Parathyroid adenoma (tissue), 2 donors: ENCODE results near the gene DBN1.

Source experiments
- H2AFZ ChIP-seq: fragments of 300-600 bp; sonication (generic); one replicate; pipeline ENCODE4 v1.7.0; 2017; ENCODE audit warnings: antibody characterized with exemption, mild to moderate bottlenecking
- H3K27ac ChIP-seq: fragments of 300-600 bp; sonication (generic); one replicate; pipeline ENCODE4 v1.7.0; 2017
- H3K27me3 ChIP-seq: fragments of 300-600 bp; sonication (generic); one replicate; pipeline ENCODE4 v1.7.0; 2017; ENCODE audit warnings: low read length; ENCODE audit not compliant: control insufficient read depth, insufficient read depth
- H3K36me3 ChIP-seq: fragments of 300-600 bp; sonication (generic); one replicate; pipeline ENCODE4 v1.7.0; 2017; ENCODE audit warnings: low read length; ENCODE audit not compliant: control insufficient read depth, insufficient read depth
- H3K4me1 ChIP-seq: fragments of 300-600 bp; sonication (generic); one replicate; pipeline ENCODE4 v1.7.0; 2017; ENCODE audit warnings: control low read depth
- H3K4me2 ChIP-seq: fragments of 300-600 bp; sonication (generic); one replicate; pipeline ENCODE4 v1.7.0; 2017; ENCODE audit warnings: low read length
- H3K4me3 ChIP-seq: fragments of 300-600 bp; sonication (generic); one replicate; pipeline ENCODE4 v1.7.0; 2017; ENCODE audit warnings: low read depth, low read length
- H3K79me2 ChIP-seq: fragments of 300-600 bp; sonication (generic); one replicate; pipeline ENCODE4 v1.7.0; 2017; ENCODE audit warnings: control low read depth
- H3K9ac ChIP-seq: fragments of 300-600 bp; sonication (generic); one replicate; pipeline ENCODE4 v1.7.0; 2017; ENCODE audit warnings: mild to moderate bottlenecking
- H3K9me3 ChIP-seq: fragments of 300-600 bp; sonication (generic); one replicate; pipeline ENCODE4 v1.7.0; 2017; ENCODE audit warnings: low read length; ENCODE audit not compliant: control insufficient read depth
- TF ChIP-seq, protein P1 (sequence below): fragments of 300-600 bp; sonication (generic); IDR thresholded peaks from one replicate; pipeline ENCODE4 v1.7.0; 2017; ENCODE audit warnings: antibody characterized with exemption, mild to moderate bottlenecking
- donor health status: primary hyperparathyroidism.

The DBN1 gene

GRCh38 chr5:177429248-177430040 lies 44.0 kb downstream of the DBN1 start:
- H3K9ac ChIP-seq = no peak overlapping the region
- H3K79me2 ChIP-seq = no peaks in the 10 kb centered on the region
- no peak overlapping the region for H3K27ac ChIP-seq
- H3K27me3 ChIP-seq = no peaks in the 10 kb centered on the region
- TF ChIP-seq, protein P1, sequence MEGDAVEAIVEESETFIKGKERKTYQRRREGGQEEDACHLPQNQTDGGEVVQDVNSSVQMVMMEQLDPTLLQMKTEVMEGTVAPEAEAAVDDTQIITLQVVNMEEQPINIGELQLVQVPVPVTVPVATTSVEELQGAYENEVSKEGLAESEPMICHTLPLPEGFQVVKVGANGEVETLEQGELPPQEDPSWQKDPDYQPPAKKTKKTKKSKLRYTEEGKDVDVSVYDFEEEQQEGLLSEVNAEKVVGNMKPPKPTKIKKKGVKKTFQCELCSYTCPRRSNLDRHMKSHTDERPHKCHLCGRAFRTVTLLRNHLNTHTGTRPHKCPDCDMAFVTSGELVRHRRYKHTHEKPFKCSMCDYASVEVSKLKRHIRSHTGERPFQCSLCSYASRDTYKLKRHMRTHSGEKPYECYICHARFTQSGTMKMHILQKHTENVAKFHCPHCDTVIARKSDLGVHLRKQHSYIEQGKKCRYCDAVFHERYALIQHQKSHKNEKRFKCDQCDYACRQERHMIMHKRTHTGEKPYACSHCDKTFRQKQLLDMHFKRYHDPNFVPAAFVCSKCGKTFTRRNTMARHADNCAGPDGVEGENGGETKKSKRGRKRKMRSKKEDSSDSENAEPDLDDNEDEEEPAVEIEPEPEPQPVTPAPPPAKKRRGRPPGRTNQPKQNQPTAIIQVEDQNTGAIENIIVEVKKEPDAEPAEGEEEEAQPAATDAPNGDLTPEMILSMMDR = no peak
- H3K4me1 ChIP-seq = peaks cover 17% of the 10 kb centered on the region
- no peaks in the 10 kb centered on the region for H3K36me3 ChIP-seq
- H3K4me3 ChIP-seq = no peak overlapping the region
- H3K4me2 ChIP-seq = no peak overlapping the region
- H3K9me3 ChIP-seq = no peaks in the 10 kb centered on the region
- H2AFZ ChIP-seq = no peak overlapping the region

DNA sequence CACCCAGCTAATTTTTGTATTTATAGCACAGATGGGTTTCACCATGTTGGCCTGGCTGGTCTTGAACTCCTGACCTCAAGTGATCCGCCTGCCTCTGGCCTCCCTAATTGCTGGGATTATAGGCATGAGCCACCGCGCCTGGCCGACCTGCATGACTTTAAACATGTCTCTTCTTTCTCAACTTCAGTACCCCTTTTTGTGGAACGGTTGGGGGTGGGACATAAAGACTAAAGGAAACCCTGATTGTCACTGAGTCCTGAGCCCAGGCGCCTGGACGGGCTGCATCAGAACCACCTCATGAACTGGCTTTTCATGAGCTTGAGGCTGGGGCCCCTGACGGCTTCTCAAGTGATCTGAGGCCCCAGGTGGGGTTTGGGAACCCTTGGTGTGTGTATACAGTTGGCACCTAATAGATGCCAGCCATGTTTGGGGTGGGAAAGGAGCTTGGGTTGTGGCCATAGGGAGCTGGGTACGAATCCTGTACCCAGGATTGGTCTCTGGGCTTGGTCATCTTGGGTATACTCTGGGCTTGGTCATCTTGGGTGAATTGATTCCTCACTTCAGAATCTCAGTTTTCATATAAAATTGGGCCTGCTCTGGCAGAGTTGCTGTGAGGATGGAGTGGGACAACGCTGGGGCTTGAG lies 44.7 kb downstream of the DBN1 start:
- Histone ChIP-seq H3K9me3 (no peaks in the 10 kb centered on the region), H3K9ac (no peak overlapping the region), H3K4me3 (no peak overlapping the region), H3K27me3 (no peaks in the 10 kb centered on the region), H3K36me3 (no peaks in the 10 kb centered on the region), H2AFZ (no peak overlapping the region), H3K4me1 (peaks cover 17% of the 10 kb centered on the region), H3K79me2 (no peaks in the 10 kb centered on the region), H3K4me2 (no peak overlapping the region), H3K27ac (no peak overlapping the region)
- TF ChIP-seq, protein P1 = no peak

DNA sequence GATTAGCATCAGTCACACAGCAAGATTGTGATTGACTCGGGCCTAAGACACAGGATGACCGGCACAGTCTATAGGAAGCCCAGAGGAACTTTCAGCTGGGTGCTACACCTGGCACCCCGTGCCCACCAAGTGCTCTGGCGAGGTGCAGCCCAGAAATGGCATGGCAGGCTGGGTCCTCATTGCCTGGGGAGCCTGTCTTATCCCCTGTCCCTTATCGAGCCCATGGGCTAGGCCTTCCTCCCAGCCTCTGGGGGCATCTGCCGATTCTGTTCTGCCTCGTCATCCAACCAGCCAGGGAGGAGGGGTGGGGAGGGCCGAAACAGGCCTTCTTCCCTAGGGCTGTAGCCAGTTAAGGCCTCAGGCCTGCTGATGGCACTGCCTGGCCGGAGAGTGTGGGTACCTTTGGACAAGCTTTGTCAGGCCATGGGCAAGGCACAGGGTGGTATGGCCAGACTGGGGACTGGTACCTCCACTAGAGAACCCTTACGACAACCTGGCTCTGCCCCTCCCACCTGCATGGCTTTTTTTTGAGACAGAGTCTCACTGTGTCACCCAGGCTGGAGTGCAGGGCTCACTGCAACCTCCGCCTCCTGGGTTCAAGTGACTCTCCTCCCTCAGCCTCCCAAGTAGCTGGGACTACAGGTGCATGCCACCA lies 45.4 kb downstream of the DBN1 start:
- no peaks in the 10 kb centered on the region for H3K27me3 ChIP-seq
- no peak overlapping the region for H3K4me2 ChIP-seq
- TF ChIP-seq, protein P1 = no peak
- H2AFZ ChIP-seq = no peak overlapping the region
- H3K27ac ChIP-seq = no peak overlapping the region
- peaks cover 17% of the 10 kb centered on the region for H3K4me1 ChIP-seq
- no peaks in the 10 kb centered on the region for H3K9me3 ChIP-seq
- no peaks in the 10 kb centered on the region for H3K79me2 ChIP-seq
- no peak overlapping the region for H3K9ac ChIP-seq
- H3K36me3 ChIP-seq = no peaks in the 10 kb centered on the region
- peak overlapping the region; percentile 67 for H3K4me3 ChIP-seq

DNA sequence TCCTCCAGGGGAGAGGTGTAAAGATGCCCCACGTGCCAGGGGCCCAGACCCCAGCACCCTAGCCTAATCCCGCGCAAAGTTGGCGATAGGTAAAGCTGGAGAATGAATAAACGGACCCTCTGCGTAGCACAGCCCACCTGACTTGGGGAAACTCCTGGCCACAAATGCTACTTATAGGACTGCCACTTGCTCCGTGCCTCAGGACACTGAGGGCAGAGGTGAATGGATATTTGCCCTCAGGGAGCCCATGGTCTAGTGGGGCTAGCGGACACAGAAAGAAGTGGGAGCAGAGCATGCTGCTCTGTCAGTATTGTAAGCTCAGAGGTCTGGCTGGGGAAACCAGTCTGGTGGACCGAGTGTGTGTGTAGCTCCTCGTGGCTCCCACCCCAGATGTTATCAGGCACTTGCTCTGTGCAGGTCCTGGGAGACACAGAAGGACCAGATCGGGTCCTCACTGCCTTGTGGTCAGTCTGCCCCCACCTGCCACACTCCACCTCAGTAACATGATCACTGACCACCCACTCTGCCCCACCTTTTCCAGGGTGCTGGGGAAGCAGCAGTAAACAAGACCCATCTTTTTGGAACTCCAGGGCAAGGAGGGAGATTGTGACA lies 46.1 kb downstream of the DBN1 start:
- TF ChIP-seq, protein P1 = no peak
- Histone ChIP-seq H3K4me3 (peak overlapping the region; percentile 67), H2AFZ (peak overlapping the region; percentile 73), H3K27me3 (no peaks in the 10 kb centered on the region), H3K79me2 (no peaks in the 10 kb centered on the region), H3K9me3 (no peaks in the 10 kb centered on the region), H3K4me2 (peak overlapping the region; percentile 92), H3K36me3 (no peaks in the 10 kb centered on the region), H3K27ac (no peak overlapping the region), H3K4me1 (peaks cover 17% of the 10 kb centered on the region), H3K9ac (peak overlapping the region; percentile 32)
